Liver (tissue), 3 donors: Measurements from ENCODE around the gene NSG1.

Experiments used
- CTCF ChIP-seq: fragments of 150-350 bp; IDR thresholded peaks from 2 replicates; pipeline ENCODE4 v1.5.1; 2017; ENCODE audit warnings: improper control_type of control experiment, low read depth, low read length; ENCODE audit not compliant: missing input control
- EGR1 ChIP-seq, 2 donors: IDR thresholded peaks; 2 replicates each; pipeline ENCODE4 v1.6.1; 2016 to 2018; ENCODE audit warnings: antibody characterized with exemption in 2 of 2, low read depth in 2 of 2
- GABPA ChIP-seq, 2 donors: IDR thresholded peaks in 1 of 2; conservative IDR thresholded peaks in 1 of 2; 2 replicates each; pipeline ENCODE4 v1.6.1; 2016; ENCODE audit warnings: antibody characterized with exemption in 2 of 2, mild to moderate bottlenecking in 1 of 2, moderate library complexity in 1 of 2
- JUND ChIP-seq, 2 donors: IDR thresholded peaks; 2 replicates each; pipeline ENCODE4 v1.6.1; 2016; ENCODE audit warnings: antibody characterized with exemption in 2 of 2
- RAD21 ChIP-seq, 2 donors: IDR thresholded peaks; 2 replicates each; pipeline ENCODE4 v1.6.1; 2016; ENCODE audit warnings: antibody characterized with exemption in 2 of 2, mild to moderate bottlenecking in 2 of 2
- REST ChIP-seq: IDR thresholded peaks from 2 replicates; pipeline ENCODE4 v1.6.1; 2016; ENCODE audit warnings: antibody characterized with exemption, mild to moderate bottlenecking
- SP1 ChIP-seq: IDR thresholded peaks from 2 replicates; pipeline ENCODE4 v1.6.1; 2018; ENCODE audit warnings: antibody characterized with exemption, mild to moderate bottlenecking
- TAF1 ChIP-seq: conservative IDR thresholded peaks from 2 replicates; pipeline ENCODE4 v1.6.1; 2016; ENCODE audit warnings: antibody characterized with exemption, mild to moderate bottlenecking
- YY1 ChIP-seq: IDR thresholded peaks from 2 replicates; pipeline ENCODE4 v1.6.1; 2016; ENCODE audit warnings: antibody characterized with exemption, mild to moderate bottlenecking
- donor health status: healthy.
- donor health status: healthy.

GRCh38 chr4:4461850-4462249 lies 74.9 kb downstream of the NSG1 start:
- TF ChIP-seq CTCF (no peak), GABPA (IDR thresholded peaks at IDR 0.05 in 1 of 2, conservative IDR thresholded peaks at IDR 0.05 in 1 of 2) (no peak), RAD21 (IDR thresholded peaks at IDR 0.05) (no peak), JUND (IDR thresholded peaks at IDR 0.05) (no peak), EGR1 (IDR thresholded peaks at IDR 0.05; ENCODE audit: low read depth in 2 of 2) (no peak), YY1 (peak; percentile 58), REST (peak; percentile 35), SP1 (peak; percentile 35), TAF1 (no peak)
